A549 (cell line): ENCODE measurements around the gene IFI44L. TPM values are rescaled to one million over a fixed set of nuclear protein-coding genes. Genes with fewer than 3 reads are reported as not detected.

Experiments
- ATAC-seq, 2 experiments: fragments of 200-7000 bp in 1 of 2; fragments of >200 bp in 1 of 2; cut with Nextera tagmentation in 1 of 2; cut with Tn5 transposase in 1 of 2; 3 replicates each; pipeline versions ENCODE4 v1.8.0 to v1.9.1; 2018 to 2020; ENCODE audit warnings: mild to moderate bottlenecking in 1 of 2, moderate library complexity in 1 of 2
- CTCF ChIA-PET: fragments of 300-600 bp; sonication (Branson Sonifier 250); formaldehyde crosslinking; extraction: SDS; loops from one replicate; lab custom pipeline; 2021; ENCODE audit warnings: antibody characterized with exemption, inconsistent platforms; lab: Yijun Ruan, JAX
- POLR2A ChIA-PET: fragments of 350-600 bp; formaldehyde crosslinking; extraction: SDS; loops from one replicate; lab custom pipeline; 2021; ENCODE audit warnings: antibody characterized with exemption, inconsistent platforms; lab: Yijun Ruan, JAX
- DNase-seq, 2 experiments: peaks; one replicate each; pipeline versions ENCODE4 v3.0.0 to v3.0.0-alpha.2; 2011 to 2016; ENCODE audit warnings: low read depth in 1 of 2, low spot score in 1 of 2
- FAIRE-seq: peaks from 2 replicates; lab custom pipeline; 2011; peaks lifted over from hg19 to GRCh38; lab: Jason Lieb, UNC
- H3K27ac ChIP-seq, 2 experiments: fragments of >200 bp; sonication (Bioruptor Twin); formaldehyde crosslinking; 3 replicates each; pipeline ENCODE4 v1.5.1; 2016 to 2017
- H3K4me1 ChIP-seq: fragments of >200 bp; sonication (Bioruptor Twin); formaldehyde crosslinking; 3 replicates; pipeline ENCODE4 v1.6.1; 2016
- H3K4me2 ChIP-seq: fragments of >200 bp; sonication (Bioruptor Twin); formaldehyde crosslinking; 3 replicates; pipeline ENCODE4 v1.6.1; 2016
- H3K4me3 ChIP-seq: fragments of >200 bp; sonication (Bioruptor Twin); formaldehyde crosslinking; 3 replicates; pipeline ENCODE4 v1.5.1; 2016
- H3K9me3 ChIP-seq: fragments of >200 bp; sonication (Bioruptor Twin); formaldehyde crosslinking; 3 replicates; pipeline ENCODE4 v1.6.1; 2016
- CBX2 ChIP-seq: fragments of 200-600 bp; sonication (generic); IDR thresholded peaks from 2 replicates; pipeline ENCODE4 v1.6.1; 2016; ENCODE audit warnings: low read depth, mild to moderate bottlenecking, borderline replicate concordance
- CBX8 ChIP-seq: fragments of 200-600 bp; sonication (generic); IDR thresholded peaks from 2 replicates; pipeline ENCODE4 v1.6.1; 2016
- CHD2 ChIP-seq: fragments of 150-350 bp; IDR thresholded peaks from 2 replicates; pipeline ENCODE4 v1.6.1; 2014; ENCODE audit warnings: low read length; ENCODE audit not compliant: partially characterized antibody
- CHD4 ChIP-seq: fragments of 200-600 bp; sonication (generic); IDR thresholded peaks from 2 replicates; pipeline ENCODE4 v1.6.1; 2016; ENCODE audit warnings: antibody characterized with exemption, mild to moderate bottlenecking, borderline replicate concordance
- EHF ChIP-seq: fragments of 250-450 bp; sonication (Bioruptor Pico); IDR thresholded peaks from 2 replicates; pipeline ENCODE4 v1.5.0; 2020; ENCODE audit warnings: mild to moderate bottlenecking
- GATA3 ChIP-seq: IDR thresholded peaks from 2 replicates; pipeline ENCODE4 v1.6.1; 2012; ENCODE audit warnings: borderline replicate concordance
- HDAC2 ChIP-seq: fragments of 200-600 bp; sonication (generic); IDR thresholded peaks from 2 replicates; pipeline ENCODE4 v1.6.1; 2016
- HEYL ChIP-seq: fragments of 250-450 bp; sonication (Bioruptor Pico); IDR thresholded peaks from 2 replicates; pipeline ENCODE4 v1.8.0; 2021; ENCODE audit warnings: mild to moderate bottlenecking, moderate library complexity
- HMGXB4 ChIP-seq: fragments of 250-450 bp; sonication (Bioruptor Pico); IDR thresholded peaks from 2 replicates; pipeline ENCODE4 v1.5.0; 2021; ENCODE audit warnings: mild to moderate bottlenecking, moderate library complexity, borderline replicate concordance
- MAFK ChIP-seq: fragments of 450-650 bp; IDR thresholded peaks from 2 replicates; pipeline ENCODE4 v1.6.1; 2014; ENCODE audit not compliant: partially characterized antibody
- MAZ ChIP-seq: fragments of 150-350 bp; IDR thresholded peaks from 2 replicates; pipeline ENCODE4 v1.6.1; 2014; ENCODE audit warnings: antibody characterized with exemption, low read depth, low read length, borderline replicate concordance
- NPAS2 ChIP-seq: fragments of 250-450 bp; sonication (Bioruptor Pico); IDR thresholded peaks from 2 replicates; pipeline ENCODE4 v1.8.0; 2022; ENCODE audit warnings: mild to moderate bottlenecking, moderate library complexity, borderline replicate concordance
- NR3C1 ChIP-seq: fragments of >200 bp; sonication (Bioruptor Twin); formaldehyde crosslinking; IDR thresholded peaks from 3 replicates; pipeline ENCODE4 v1.6.1; 2017
- PHF8 ChIP-seq: fragments of 200-600 bp; sonication (generic); IDR thresholded peaks from 2 replicates; pipeline ENCODE4 v1.6.1; 2016; ENCODE audit warnings: low read depth, mild to moderate bottlenecking, antibody characterized with exemption, moderate library complexity, borderline replicate concordance
- RNF2 ChIP-seq: fragments of 200-600 bp; sonication (generic); IDR thresholded peaks from 2 replicates; pipeline ENCODE4 v1.6.1; 2016; ENCODE audit warnings: low read depth, mild to moderate bottlenecking, antibody characterized with exemption, moderate library complexity, borderline replicate concordance
- SMC3 ChIP-seq: fragments of >200 bp; sonication (Bioruptor Twin); formaldehyde crosslinking; IDR thresholded peaks from 3 replicates; pipeline ENCODE4 v1.6.1; 2018; ENCODE audit warnings: inconsistent platforms
- ZNF302 ChIP-seq: fragments of 250-450 bp; sonication (Bioruptor Pico); IDR thresholded peaks from 2 replicates; pipeline ENCODE4 v1.9.0; 2021; ENCODE audit warnings: inconsistent platforms, mild to moderate bottlenecking, moderate library complexity
- WGBS: methylation state at CpG from one replicate; pipeline ENCODE4 v1.1.6; 2017; ENCODE audit errors: missing lambda C conversion rate; 5-methylcytosine and 5-hydroxymethylcytosine counted together
- polyA plus RNA-seq, 4 experiments: library from polyadenylated mRNA; depleted of rRNA in 3 of 4; stranded (reverse); fragments of >200 nt; fragmentation: RNase III in 1 of 4; extraction: RNeasy Plus Mini Kit Qiagen cat#74134 plus additional on column Dnase treatment in 1 of 4; gene quantifications; 2 replicates in 3 of 4; 3 replicates in 1 of 4; pipeline ENCODE4 v1.2.3, GENCODE V29; 2011 to 2017
- TF ChIP-seq, protein P1 (sequence below): fragments of >200 bp; sonication (Bioruptor Twin); formaldehyde crosslinking; IDR thresholded peaks from 3 replicates; pipeline ENCODE4 v1.5.1; 2016
- TF ChIP-seq, protein P2 (sequence below): fragments of 150-350 bp; IDR thresholded peaks from 2 replicates; pipeline ENCODE4 v1.6.1; 2014; ENCODE audit warnings: low read depth, mild to moderate bottlenecking, low read length
- TF ChIP-seq, protein P3 (sequence below): fragments of 250-450 bp; sonication (Bioruptor Pico); IDR thresholded peaks from 2 replicates; pipeline ENCODE4 v1.5.0; 2020; ENCODE audit warnings: low read depth, mild to moderate bottlenecking, moderate library complexity

IFI44L gene
- polyA plus RNA-seq, 2 of the 4 experiments (the other 2 are of a cell fraction): 0.05 TPM; not detected in 1

- H3K4me1 ChIP-seq: peaks cover 6% of the 10 kb centered on the region; the same call in 1 of the 3 replicates
- TF ChIP-seq HEYL (CRISPR knock-in tag) (no peak), CHD4 (no peak), HMGXB4 (CRISPR knock-in tag) (no peak), MAFK (no peak), NR3C1 (no peak), ZNF302 (no peak), EHF (CRISPR knock-in tag) (no peak), MAZ (no peak), CHD2 (no peak), NPAS2 (CRISPR knock-in tag) (no peak), HDAC2 (no peak), RNF2 (no peak), GATA3 (no peak), CBX8 (no peak), SMC3 (no peak)
- TF ChIP-seq, protein P1, sequence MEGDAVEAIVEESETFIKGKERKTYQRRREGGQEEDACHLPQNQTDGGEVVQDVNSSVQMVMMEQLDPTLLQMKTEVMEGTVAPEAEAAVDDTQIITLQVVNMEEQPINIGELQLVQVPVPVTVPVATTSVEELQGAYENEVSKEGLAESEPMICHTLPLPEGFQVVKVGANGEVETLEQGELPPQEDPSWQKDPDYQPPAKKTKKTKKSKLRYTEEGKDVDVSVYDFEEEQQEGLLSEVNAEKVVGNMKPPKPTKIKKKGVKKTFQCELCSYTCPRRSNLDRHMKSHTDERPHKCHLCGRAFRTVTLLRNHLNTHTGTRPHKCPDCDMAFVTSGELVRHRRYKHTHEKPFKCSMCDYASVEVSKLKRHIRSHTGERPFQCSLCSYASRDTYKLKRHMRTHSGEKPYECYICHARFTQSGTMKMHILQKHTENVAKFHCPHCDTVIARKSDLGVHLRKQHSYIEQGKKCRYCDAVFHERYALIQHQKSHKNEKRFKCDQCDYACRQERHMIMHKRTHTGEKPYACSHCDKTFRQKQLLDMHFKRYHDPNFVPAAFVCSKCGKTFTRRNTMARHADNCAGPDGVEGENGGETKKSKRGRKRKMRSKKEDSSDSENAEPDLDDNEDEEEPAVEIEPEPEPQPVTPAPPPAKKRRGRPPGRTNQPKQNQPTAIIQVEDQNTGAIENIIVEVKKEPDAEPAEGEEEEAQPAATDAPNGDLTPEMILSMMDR: no peak
- TF ChIP-seq, protein P2, sequence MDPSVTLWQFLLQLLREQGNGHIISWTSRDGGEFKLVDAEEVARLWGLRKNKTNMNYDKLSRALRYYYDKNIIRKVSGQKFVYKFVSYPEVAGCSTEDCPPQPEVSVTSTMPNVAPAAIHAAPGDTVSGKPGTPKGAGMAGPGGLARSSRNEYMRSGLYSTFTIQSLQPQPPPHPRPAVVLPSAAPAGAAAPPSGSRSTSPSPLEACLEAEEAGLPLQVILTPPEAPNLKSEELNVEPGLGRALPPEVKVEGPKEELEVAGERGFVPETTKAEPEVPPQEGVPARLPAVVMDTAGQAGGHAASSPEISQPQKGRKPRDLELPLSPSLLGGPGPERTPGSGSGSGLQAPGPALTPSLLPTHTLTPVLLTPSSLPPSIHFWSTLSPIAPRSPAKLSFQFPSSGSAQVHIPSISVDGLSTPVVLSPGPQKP: no peak
- TF ChIP-seq, protein P3, sequence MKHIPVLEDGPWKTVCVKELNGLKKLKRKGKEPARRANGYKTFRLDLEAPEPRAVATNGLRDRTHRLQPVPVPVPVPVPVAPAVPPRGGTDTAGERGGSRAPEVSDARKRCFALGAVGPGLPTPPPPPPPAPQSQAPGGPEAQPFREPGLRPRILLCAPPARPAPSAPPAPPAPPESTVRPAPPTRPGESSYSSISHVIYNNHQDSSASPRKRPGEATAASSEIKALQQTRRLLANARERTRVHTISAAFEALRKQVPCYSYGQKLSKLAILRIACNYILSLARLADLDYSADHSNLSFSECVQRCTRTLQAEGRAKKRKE (CRISPR knock-in tag): no peak
- TF ChIP-seq, all 56 proteins: peak for 0
- ATAC-seq: no peak
- Histone ChIP-seq H3K27ac (no peak overlapping the region), H3K4me2 (no peak overlapping the region), H3K9me3 (no peaks in the 10 kb centered on the region), H3K4me3 (no peak overlapping the region)
- 77% methylated on average over 1 of the region's 1 CpG for WGBS
- DNase-seq: no peak
- FAIRE-seq: no peak
- ChIA-PET CTCF (interaction anchor here (1.0 to 2.1 kb wide), 2 partner anchors 9 to 29 kb away, joined by 3 to 7 read pairs; no protein-coding TSS in a partner anchor), POLR2A (no interaction called here)
Observed at GRCh38 chr1:78687315-78687714, 67.1 kb downstream of the IFI44L start.

- ATAC-seq (no peak), FAIRE-seq (no peak), DNase-seq (no peak)
- Histone ChIP-seq H3K4me2 (no peak overlapping the region), H3K4me3 (no peak overlapping the region), H3K27ac (no peak overlapping the region), H3K4me1 (peaks cover 6% of the 10 kb centered on the region; the same call in 1 of the 3 replicates), H3K9me3 (no peaks in the 10 kb centered on the region)
- TF ChIP-seq HDAC2 (no peak), HMGXB4 (CRISPR knock-in tag) (no peak), CHD4 (no peak), CBX2 (no peak), PHF8 (no peak)
- 4% methylated on average over 2 of the region's 2 CpGs for WGBS
- POLR2A ChIA-PET: no interaction called here
- CTCF ChIA-PET: interaction anchor here (1.0 to 2.1 kb wide), 9 partner anchors 9 to 505 kb away, joined by 3 to 7 read pairs (median 3); no protein-coding TSS in a partner anchor
Observed at GRCh38 chr1:78687914-78688313, 67.7 kb downstream of the IFI44L start.
